ENCODE measurements around the gene DGKQ. TPM values are rescaled to one million over a fixed set of nuclear protein-coding genes. Genes with fewer than 3 reads are reported as not detected.
"Not testable (repeated sequence)": the region's sequence is repeated elsewhere in the genome, so short reads cannot be mapped to it uniquely, and the experiment has no call there.

DGKQ gene
- total RNA-seq, 1 experiment from 2014 or later: 4.2 TPM

DNA sequence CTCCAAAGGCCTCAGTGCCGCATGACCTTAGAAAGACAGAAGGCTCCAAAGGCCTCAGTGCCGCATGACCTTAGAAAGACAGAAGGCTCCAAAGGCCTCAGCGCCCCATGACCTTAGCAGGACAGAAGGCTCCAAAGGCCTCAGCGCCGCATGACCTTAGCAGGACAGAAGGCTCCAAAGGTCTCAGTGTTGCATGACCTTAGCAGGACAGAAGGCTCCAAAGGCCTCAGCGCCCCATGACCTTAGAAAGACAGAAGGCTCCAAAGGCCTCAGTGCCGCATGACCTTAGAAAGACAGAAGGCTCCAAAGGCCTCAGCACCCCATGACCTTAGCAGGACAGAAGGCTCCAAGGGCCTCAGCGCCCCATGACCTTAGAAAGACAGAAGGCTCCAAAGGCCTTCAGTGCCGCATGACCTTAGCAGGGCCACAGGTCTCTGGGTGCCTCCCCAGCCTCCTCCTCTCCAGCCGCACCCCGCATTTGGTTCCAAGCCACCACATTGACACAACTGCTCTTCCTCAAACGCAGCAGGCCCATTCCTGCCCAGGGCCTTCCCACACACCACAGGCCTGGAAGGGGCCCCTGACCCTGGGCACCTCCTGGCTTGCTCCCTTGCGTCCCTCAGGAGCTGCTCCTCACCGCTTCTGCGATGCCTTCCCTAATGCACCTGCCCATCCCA lies 54.2 kb downstream of the DGKQ start:
- not testable (repeated sequence) for H3K27ac ChIP-seq; H3K36me3 ChIP-seq; H3K9me3 ChIP-seq (replicated peaks); H3K4me3 ChIP-seq; H3K27me3 ChIP-seq (replicated peaks); DNase-seq (ENCODE audit: low read depth in 1 of 2, low spot score in 2 of 2); H3K4me1 ChIP-seq (replicated peaks)

DNA sequence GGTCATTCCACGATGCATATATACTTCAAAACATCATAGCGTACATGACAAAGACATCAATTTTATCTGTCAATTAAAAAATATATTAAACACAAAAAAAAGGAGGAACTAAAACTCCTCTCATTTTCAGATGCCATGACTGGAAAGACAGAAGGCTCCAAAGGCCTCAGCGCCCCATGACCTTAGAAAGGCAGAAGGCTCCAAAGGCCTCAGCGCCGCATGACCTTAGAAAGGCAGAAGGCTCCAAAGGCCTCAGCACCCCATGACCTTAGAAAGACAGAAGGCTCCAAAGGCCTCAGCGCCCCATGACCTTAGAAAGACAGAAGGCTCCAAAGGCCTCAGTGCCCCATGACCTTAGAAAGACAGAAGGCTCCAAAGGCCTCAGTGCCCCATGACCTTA lies 54.8 kb downstream of the DGKQ start:
- H3K27me3 ChIP-seq (replicated peaks); H3K9me3 ChIP-seq (replicated peaks); H3K27ac ChIP-seq; DNase-seq (ENCODE audit: low read depth in 1 of 2, low spot score in 2 of 2); H3K4me1 ChIP-seq (replicated peaks); H3K36me3 ChIP-seq; H3K4me3 ChIP-seq: not testable (repeated sequence)

GRCh38 chr4:917992-918391 lies 55.4 kb downstream of the DGKQ start:
- H3K27me3 ChIP-seq (replicated peaks): no peaks in the 10 kb centered on the region
- H3K4me3 ChIP-seq: no peak overlapping the region
- DNase-seq (ENCODE audit: low read depth in 1 of 2, low spot score in 2 of 2): no peak
- H3K36me3 ChIP-seq: no peaks in the 10 kb centered on the region
- no peaks in the 10 kb centered on the region for H3K9me3 ChIP-seq (replicated peaks)
- H3K27ac ChIP-seq: no peak overlapping the region
- H3K4me1 ChIP-seq (replicated peaks): no peaks in the 10 kb centered on the region

- no peaks in the 10 kb centered on the region for H3K9me3 ChIP-seq (replicated peaks)
These were observed 55.9 kb downstream of the DGKQ start for GRCh38 chr4:917466-917865.

GRCh38 chr4:915595-915994 lies 57.8 kb downstream of the DGKQ start:
- H3K4me1 ChIP-seq (replicated peaks): no peaks in the 10 kb centered on the region
- DNase-seq (ENCODE audit: low read depth in 1 of 2, low spot score in 2 of 2): no peak
- no peaks in the 10 kb centered on the region for H3K36me3 ChIP-seq
- no peak overlapping the region for H3K4me3 ChIP-seq
- no peak overlapping the region for H3K27ac ChIP-seq
- H3K27me3 ChIP-seq (replicated peaks): no peaks in the 10 kb centered on the region
- no peaks in the 10 kb centered on the region for H3K9me3 ChIP-seq (replicated peaks)

More at GRCh38 chr4:917466-917865, 55.9 kb downstream of the DGKQ start:
- Histone ChIP-seq H3K36me3 (no peaks in the 10 kb centered on the region), H3K27ac (no peak overlapping the region), H3K4me3 (no peak overlapping the region), H3K4me1 (replicated peaks) (no peaks in the 10 kb centered on the region), H3K27me3 (replicated peaks) (no peaks in the 10 kb centered on the region)
- no peak for DNase-seq (ENCODE audit: low read depth in 1 of 2, low spot score in 2 of 2)

GRCh38 chr4:915041-915474 lies 58.3 kb downstream of the DGKQ start:
- Histone ChIP-seq H3K4me1 (replicated peaks) (no peaks in the 10 kb centered on the region), H3K9me3 (replicated peaks) (no peaks in the 10 kb centered on the region), H3K27ac (no peak overlapping the region), H3K27me3 (replicated peaks) (no peaks in the 10 kb centered on the region), H3K36me3 (no peaks in the 10 kb centered on the region), H3K4me3 (no peak overlapping the region)
- no peak for DNase-seq (ENCODE audit: low read depth in 1 of 2, low spot score in 2 of 2)

DNA sequence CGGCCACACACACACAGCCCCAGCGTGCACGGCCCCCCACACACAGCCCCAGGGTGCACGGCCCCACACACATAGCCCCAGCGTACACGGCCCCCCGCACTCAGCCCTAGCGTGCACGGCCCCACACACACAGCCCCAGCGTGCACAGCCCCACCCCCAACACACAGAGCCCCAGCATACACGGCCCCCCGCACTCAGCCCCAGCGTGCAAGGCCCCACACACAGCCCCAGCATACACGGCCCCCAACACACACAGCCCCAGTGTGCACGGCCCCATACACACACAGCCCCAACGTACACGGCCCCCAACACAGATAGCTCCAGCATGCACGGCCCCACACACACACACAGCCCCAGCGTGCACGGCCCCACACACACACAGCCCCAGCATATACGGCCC lies 58.8 kb downstream of the DGKQ start:
- Histone ChIP-seq H3K27me3 (replicated peaks) (no peaks in the 10 kb centered on the region), H3K9me3 (replicated peaks) (no peaks in the 10 kb centered on the region), H3K36me3 (no peaks in the 10 kb centered on the region), H3K4me1 (replicated peaks) (no peaks in the 10 kb centered on the region), H3K4me3 (no peak overlapping the region), H3K27ac (no peak overlapping the region)
- DNase-seq (ENCODE audit: low read depth in 1 of 2, low spot score in 2 of 2): no peak

- Histone ChIP-seq H3K27me3 (replicated peaks) (no peaks in the 10 kb centered on the region), H3K27ac (no peak overlapping the region), H3K4me1 (replicated peaks) (no peaks in the 10 kb centered on the region), H3K4me3 (no peak overlapping the region), H3K9me3 (replicated peaks) (no peaks in the 10 kb centered on the region), H3K36me3 (no peaks in the 10 kb centered on the region)
- no peak for DNase-seq (ENCODE audit: low read depth in 1 of 2, low spot score in 2 of 2)
These were observed 60.1 kb downstream of the DGKQ start for GRCh38 chr4:913280-913618.

- Histone ChIP-seq H3K4me3 (no peak overlapping the region), H3K27me3 (replicated peaks) (no peaks in the 10 kb centered on the region), H3K4me1 (replicated peaks) (no peaks in the 10 kb centered on the region), H3K36me3 (no peaks in the 10 kb centered on the region), H3K27ac (no peak overlapping the region), H3K9me3 (replicated peaks) (no peaks in the 10 kb centered on the region)
- no peak for DNase-seq (ENCODE audit: low read depth in 1 of 2, low spot score in 2 of 2)
These were observed 60.7 kb downstream of the DGKQ start for GRCh38 chr4:912548-913279.

DNA sequence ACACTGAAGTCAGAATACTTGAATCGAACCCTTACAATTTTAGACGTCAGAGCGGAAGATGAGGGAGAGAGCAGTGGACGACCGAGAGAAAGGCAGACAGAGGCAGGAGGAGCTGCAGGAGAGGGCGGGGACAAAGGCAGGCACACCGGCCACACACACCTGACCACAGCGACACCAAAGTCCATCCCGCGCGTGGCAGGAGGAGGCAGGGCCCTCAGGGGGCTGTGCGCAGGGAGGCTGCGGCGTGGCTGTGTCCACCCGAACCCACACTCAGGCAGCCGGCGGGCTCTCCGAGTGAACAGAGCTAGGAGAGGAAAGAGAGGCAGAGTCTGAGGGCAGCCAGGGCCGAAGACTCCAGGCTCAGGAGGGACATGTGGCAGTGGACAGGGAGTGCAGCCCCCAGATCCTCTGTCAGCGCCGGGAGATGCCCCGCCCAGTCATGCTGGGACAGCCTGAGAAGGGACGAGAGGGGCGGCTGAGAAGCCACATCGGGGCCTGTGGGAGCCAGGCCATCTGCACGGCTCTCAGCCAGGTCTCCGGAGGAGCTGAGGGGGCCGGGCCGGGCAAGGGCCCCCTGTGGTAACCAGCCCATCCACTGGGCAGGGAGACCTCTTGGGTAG lies 61.4 kb downstream of the DGKQ start:
- no peaks in the 10 kb centered on the region for H3K4me1 ChIP-seq (replicated peaks)
- H3K36me3 ChIP-seq: no peaks in the 10 kb centered on the region
- no peak overlapping the region for H3K27ac ChIP-seq
- no peak for DNase-seq (ENCODE audit: low read depth in 1 of 2, low spot score in 2 of 2)
- H3K27me3 ChIP-seq (replicated peaks): no peaks in the 10 kb centered on the region
- H3K4me3 ChIP-seq: no peak overlapping the region
- no peaks in the 10 kb centered on the region for H3K9me3 ChIP-seq (replicated peaks)

- Histone ChIP-seq H3K4me1 (replicated peaks) (no peaks in the 10 kb centered on the region), H3K27me3 (replicated peaks) (no peaks in the 10 kb centered on the region), H3K4me3 (no peak overlapping the region), H3K27ac (no peak overlapping the region), H3K36me3 (no peaks in the 10 kb centered on the region), H3K9me3 (replicated peaks) (no peaks in the 10 kb centered on the region)
- DNase-seq (ENCODE audit: low read depth in 1 of 2, low spot score in 2 of 2): no peak
These were observed 62.1 kb downstream of the DGKQ start for GRCh38 chr4:911221-911751.

DNA sequence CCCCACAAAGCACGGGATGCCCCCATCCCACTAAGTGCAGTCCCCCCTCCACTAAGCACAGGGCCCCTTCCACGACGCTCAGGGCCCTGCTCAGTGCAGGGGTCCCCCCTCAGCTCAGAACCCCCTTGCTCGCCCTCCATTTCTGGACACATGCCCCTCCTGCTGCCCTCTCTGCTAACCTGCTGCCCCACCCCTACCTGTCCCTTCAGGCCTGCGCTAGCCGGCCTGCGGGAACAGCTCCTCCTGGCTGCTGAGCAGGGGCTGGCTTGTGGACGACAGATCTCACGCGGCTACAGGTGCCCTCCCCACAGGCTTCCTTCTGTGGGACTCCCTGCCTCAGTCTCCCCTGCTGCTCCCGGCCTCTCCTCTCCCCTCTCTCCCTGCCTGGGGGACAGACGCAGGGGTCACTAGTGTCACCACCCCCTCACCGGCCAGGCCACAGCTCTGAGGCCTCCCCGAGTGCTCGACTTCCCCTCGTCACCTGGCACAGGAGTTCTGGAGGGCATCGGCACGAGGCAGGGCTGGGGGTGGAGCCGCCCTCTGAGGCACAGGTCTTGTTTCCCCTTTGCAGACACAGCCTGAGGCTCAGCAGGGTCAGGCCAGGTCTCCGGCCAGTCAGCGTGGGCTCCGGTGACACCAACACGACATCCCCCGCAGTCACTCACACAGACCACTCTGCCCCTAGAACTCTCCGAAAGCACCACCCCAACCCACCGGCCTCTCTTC lies 62.8 kb downstream of the DGKQ start:
- no peak for DNase-seq (ENCODE audit: low read depth in 1 of 2, low spot score in 2 of 2)
- Histone ChIP-seq H3K36me3 (no peaks in the 10 kb centered on the region), H3K4me1 (replicated peaks) (no peaks in the 10 kb centered on the region), H3K4me3 (no peak overlapping the region), H3K27me3 (replicated peaks) (no peaks in the 10 kb centered on the region), H3K27ac (no peak overlapping the region), H3K9me3 (replicated peaks) (no peaks in the 10 kb centered on the region)

- Histone ChIP-seq H3K27ac (no peak overlapping the region), H3K4me1 (replicated peaks) (no peaks in the 10 kb centered on the region), H3K27me3 (replicated peaks) (no peaks in the 10 kb centered on the region), H3K36me3 (no peaks in the 10 kb centered on the region), H3K9me3 (replicated peaks) (no peaks in the 10 kb centered on the region), H3K4me3 (no peak overlapping the region)
- DNase-seq (ENCODE audit: low read depth in 1 of 2, low spot score in 2 of 2): no peak
These were observed 63.5 kb downstream of the DGKQ start for GRCh38 chr4:909821-910220.

DNA sequence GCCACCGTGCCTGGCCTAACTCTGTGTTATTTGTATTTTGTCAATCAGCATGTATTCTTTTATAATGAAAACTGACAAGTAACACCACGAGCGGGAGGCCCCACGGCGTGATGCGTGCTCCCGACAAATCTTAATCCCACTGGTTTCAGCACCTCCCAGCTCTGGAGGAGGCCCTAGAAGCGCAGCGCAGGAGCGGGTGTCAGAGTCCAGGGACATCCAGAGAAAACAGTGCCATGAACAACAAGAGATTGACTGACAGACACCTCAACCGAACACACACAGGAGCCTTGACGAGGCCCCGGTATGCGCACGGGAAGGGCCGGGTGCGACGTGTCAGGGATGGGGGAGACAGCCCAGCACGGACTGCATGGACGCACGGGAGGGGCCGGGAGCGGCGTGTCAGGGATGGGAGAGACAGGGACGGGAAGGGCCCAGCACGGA lies 64.2 kb downstream of the DGKQ start:
- DNase-seq (ENCODE audit: low read depth in 1 of 2, low spot score in 2 of 2): no peak
- Histone ChIP-seq H3K4me1 (replicated peaks) (no peaks in the 10 kb centered on the region), H3K27me3 (replicated peaks) (no peaks in the 10 kb centered on the region), H3K4me3 (no peak overlapping the region), H3K36me3 (no peaks in the 10 kb centered on the region), H3K9me3 (replicated peaks) (no peaks in the 10 kb centered on the region), H3K27ac (no peak overlapping the region)

All from SJSA1 (cell line).